Left cardiac atrium (tissue), 4 donors: ENCODE measurements around the gene PCBD1. TPM values are rescaled to one million over a fixed set of nuclear protein-coding genes. Genes with fewer than 3 reads are reported as not detected.
"Not testable (repeated sequence)": the region's sequence is repeated elsewhere in the genome, so short reads cannot be mapped to it uniquely, and the experiment has no call there.

Experiments
- ATAC-seq, 2 donors: fragments of 200-7000 bp; cut with Tn5 transposase; one replicate each; pipeline ENCODE4 v1.9.1; 2020; ENCODE audit warnings: mild to moderate bottlenecking in 2 of 2, moderate library complexity in 2 of 2
- DNase-seq: peaks from one replicate; pipeline ENCODE4 v3.0.0-alpha.2; 2020
- intact Hi-C, 2 donors: fragments of 100-400 bp; cut with DNase I; formaldehyde crosslinking; loops; one replicate each; pipeline versions ENCODE4 v1.14.1 to v1.15.1; 2022 to 2023
- total RNA-seq, 2 donors: library from RNA; stranded (reverse); fragmentation: NEBNext Ultra II Directional; extraction: Animal tissue kit (Norgen Biotek cat#: 25700); gene quantifications; one replicate each; pipeline ENCODE4 v1.2.1, GENCODE V29; 2021
- donor health status: DM: no; HTN: yes; CAD: no.
- donor health status: DM: no; HTN: yes; CAD: no; lungs with severe emphysema.
- donor health status: DM: yes; HTN: yes; CAD: no.
- donor health status: Dilated cardiomyopathy.

PCBD1 gene
- total RNA-seq, 2 donors from 2014 or later = 103 to 116 TPM

DNA sequence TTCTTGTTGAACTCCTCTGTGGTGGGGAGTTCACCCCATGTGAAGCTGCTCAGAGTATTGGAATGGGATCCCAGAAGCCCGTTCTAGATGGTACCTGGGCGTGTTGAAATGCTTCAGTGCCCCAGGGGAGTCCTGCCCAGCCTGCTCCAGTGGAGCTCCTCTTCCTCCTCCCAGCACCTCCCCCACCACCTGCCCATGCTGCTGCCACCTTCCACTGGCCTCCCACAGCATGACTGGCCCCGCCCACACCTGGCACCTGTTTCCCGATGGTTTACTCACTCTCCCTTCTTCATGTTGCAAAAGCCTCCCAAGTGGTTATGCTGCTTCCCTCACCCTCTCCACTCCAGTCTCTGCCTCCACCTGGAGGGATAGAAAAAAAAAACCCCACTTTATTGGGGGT, 32.2 kb upstream of the PCBD1 start:
- ATAC-seq (no peak), DNase-seq (no peak)
- intact Hi-C loops = loop anchor here in 1 of 2 donors (10.0 kb wide), 1 partner anchor 144 kb away; no protein-coding TSS in a partner anchor

DNA sequence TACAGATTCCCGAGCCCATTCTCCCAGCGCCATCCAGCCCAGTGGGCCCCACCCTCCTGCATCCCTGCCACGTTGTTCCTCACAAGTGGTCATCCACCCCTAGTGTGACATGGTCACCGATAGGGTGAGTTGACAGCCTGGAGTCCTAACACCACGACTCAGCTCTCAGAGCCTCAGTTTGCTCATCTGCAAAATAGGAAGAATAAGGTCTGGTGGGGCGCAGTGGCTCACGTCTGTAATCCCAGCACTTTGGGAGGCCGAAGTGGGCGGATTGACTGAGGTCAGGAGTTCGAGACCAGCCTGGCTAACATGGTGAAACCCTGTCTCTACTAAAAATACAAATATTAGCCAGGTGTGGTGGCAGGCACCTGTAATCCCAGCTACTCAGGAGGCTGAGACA, 31.5 kb upstream of the PCBD1 start:
- intact Hi-C loops = loop anchor here in 1 of 2 donors (10.0 kb wide), 1 partner anchor 145 kb away; no protein-coding TSS in a partner anchor
- not testable (repeated sequence) for DNase-seq, ATAC-seq

DNA sequence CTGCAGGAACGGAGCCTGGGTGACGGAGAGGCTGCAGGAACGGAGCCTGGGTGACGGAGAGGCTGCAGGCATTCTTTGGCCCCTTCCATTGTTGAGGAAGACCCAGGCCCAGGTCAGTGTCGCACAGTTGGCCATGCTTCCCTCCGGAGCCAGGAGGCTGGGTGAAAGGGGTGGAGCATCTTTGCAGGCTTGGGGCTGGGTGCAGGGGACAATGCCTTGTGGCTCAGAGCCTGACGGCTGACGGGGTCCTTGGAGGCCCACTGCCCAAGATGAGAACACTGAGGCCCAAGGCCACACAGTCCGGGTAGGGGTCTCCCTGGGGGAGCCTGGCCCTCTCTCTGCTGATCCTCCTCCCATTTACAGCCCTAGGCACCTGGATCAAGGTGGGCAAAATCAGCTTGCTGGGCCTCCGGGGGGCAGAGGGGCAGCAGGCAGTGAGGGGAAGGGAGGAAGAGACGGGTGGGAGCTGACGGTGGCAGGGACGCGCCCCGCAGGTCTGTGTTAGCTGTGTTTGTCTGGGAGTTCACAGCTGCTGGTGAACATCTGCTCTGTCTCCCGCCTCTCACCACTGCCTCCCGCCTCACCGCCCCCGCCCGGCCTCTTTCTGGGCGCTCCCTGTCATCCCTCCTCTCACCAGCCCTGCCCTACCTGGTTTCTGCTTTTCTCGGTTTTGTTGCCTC, 30.6 kb upstream of the PCBD1 start:
- DNase-seq (no peak), ATAC-seq (peak in 1 of 2 donors; percentile 34)
- intact Hi-C loops = no loop called here

DNA sequence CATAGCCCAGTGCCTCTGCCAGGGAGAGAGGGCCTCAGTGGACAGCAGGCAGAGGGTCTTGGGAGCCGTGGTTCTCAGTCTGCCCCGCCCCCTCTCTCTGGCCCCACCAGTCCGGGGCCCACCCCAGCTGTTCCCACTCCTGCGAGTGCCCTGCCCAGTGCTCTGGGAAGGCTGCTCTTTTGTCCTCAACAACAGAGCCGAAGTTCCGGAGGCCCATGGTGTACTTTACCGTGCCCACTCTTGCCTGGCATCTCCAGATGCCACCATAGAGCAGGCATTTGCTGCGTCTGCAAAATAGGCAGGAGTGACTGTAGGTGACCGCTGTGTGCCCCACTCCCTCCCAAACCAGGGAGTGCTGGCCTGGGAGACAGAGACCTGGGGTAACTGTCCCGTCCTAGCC, 29.3 kb upstream of the PCBD1 start:
- no peak for ATAC-seq
- intact Hi-C loops = no loop called here
- DNase-seq = no peak

DNA sequence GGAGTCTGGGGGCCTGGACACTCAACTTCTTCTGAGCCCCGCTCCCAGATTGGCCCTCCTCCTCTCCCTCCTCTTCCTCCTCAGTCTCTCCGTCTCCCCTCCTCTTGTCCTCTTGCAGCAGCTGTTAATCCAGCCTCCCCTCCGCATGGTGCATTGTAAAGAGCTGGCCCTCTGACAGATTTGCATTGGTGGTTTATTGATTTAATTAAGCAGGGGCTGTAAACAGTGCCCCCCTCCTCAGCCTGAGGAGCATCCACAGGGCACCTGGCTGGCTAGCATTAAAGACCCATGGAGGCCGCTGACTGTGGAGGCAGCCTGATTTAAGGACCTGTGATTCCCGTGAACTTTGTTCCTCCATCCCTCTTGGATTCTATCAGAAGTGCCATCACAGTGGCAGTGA, 28.9 kb upstream of the PCBD1 start:
- DNase-seq (no peak), ATAC-seq (no peak)
- intact Hi-C loops = no loop called here

DNA sequence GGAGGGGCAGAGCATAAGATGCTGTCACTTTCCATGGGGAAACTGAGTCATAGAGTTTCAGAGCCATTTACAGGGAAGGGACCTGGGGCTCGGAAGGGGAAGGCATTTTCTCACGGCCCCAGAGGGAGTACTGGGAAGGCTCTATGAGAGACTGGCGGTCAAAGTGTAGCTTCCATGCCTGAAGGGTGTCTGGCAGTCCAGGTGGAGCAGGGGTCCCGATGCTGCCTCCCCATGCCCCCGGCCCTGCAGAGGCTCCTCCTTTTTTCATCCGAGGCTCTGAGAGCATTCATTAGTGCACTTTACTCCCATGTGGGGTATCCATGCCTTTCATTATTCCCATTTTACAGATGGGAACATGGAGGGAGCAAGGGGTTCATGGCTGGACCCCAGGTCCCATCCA, 27.9 kb upstream of the PCBD1 start:
- intact Hi-C loops = no loop called here
- no peak for DNase-seq
- no peak for ATAC-seq

DNA sequence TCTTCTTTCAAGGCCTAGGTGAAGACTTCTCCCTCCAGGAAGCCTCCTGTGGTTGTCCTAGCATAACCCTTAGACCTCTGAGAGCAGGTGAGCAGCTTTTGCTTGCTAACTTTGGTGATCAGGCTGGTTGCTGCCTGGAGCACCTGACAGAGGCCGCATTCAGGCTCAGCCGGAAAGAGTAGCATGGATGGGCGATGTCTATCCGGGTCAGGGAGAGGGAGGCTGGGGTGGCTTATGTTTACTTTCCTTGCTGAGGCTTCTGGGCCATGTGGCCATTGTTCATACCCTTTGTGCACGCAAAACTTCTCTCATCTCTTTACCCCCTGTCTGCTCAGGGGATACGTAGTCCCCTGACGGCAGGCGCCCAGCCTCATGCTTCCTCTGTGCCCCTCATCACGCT, 27.4 kb upstream of the PCBD1 start:
- DNase-seq = peak; percentile 3
- intact Hi-C loops = no loop called here
- no peak for ATAC-seq

DNA sequence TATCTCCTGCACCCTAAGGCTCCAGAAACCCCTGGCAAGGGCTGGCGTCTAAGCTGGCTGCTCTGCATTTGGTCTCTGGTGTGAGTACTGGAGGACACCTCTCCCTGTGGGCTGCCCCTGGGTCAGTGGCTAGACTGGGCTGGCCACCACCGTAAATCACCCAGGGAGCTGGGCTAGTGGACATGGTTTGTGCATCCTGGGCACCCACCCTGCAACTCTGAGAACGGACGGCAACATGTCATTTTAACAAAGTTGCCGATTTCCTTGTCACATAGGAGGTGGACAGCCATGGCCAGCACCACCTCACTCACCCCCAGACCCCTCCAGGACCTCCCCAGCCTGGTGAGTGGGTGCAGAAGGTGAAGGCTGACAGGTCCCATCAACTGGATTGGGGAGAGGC, 26.8 kb upstream of the PCBD1 start:
- DNase-seq (peak; percentile 11), ATAC-seq (no peak)
- intact Hi-C loops = no loop called here

DNA sequence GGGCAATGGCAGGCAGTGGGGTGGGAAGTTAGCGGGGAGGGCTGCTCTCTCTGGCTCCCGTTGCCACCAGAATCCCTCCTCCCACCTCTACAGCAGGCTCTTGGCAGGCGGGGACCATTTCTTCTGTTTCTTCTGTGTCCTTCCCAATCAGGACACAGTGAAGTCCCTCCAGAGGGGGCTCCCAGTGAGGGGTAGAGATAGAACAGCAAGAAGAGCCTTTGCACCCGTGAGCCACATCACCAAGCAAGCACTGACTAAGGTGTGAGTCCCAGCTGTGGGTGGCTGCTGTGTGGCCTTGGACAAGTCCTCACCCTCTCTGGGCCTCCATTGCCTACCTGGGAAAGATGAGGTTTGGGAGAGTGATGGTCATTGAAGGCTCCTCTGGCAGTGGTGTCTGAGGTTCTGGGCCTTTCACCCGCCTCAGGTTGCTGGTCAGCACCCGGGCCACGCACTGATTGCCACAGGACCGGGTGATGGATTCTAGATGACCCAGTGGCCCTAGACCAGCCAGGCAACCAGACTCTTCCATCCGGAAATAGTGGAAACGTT, 26.0 kb upstream of the PCBD1 start:
- ATAC-seq (no peak), DNase-seq (peak; percentile 4)
- intact Hi-C loops = no loop called here

DNA sequence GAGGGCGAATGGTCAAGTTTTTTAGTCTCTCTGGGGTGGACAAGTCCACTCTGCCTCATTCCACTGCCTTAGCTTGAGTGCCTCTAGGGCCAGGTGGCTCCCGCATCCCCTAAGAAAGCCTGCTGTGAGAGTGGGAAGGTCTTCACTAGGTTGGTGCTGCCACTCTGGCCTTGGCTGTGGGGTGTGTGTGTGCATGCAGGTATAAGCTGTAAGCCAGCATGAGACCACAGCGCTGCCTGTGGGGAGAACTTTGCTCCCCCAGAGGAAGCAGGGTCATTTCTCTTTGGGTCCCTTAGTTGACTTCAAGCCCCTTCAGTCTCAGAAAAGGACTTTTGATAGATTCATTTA, 25.5 kb upstream of the PCBD1 start:
- ATAC-seq = no peak
- intact Hi-C loops = no loop called here
- peak; percentile 5 for DNase-seq

DNA sequence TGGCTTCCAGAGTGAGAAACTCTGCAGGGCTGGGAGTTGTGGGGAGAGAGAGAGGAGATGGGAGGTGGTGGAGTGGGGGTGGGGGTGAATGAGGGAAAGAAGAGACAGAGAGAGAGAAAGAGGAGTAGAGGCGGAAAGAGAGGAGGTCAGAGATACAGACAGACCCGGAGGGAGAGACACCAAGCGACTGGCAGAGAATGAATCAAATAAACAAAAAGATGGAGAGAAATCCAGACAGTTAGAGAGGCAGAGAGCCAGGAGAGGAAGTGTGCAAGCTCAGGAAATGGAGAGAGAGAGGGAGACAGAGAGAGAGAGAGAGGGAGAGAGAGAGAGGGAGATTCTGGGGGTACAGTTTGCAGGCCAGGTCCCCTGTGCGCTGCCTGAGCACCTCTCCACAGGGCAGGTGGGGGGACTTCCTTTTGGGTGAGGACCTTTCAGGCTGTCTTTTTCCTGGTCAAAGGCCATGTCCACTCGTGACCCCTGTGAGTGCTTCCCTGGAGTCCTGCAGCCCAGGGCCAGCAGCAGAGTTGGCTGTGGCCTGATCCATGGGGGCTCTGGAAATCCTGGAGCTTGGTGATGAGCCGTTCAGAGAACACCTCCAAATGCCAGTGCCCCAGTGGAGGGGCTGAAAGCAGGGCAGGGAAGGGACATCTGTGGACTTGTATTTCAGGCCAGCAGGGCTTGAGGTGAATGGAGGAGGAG, 25.0 kb upstream of the PCBD1 start:
- no peak for ATAC-seq
- DNase-seq = peak; percentile 11
- intact Hi-C loops = no loop called here

DNA sequence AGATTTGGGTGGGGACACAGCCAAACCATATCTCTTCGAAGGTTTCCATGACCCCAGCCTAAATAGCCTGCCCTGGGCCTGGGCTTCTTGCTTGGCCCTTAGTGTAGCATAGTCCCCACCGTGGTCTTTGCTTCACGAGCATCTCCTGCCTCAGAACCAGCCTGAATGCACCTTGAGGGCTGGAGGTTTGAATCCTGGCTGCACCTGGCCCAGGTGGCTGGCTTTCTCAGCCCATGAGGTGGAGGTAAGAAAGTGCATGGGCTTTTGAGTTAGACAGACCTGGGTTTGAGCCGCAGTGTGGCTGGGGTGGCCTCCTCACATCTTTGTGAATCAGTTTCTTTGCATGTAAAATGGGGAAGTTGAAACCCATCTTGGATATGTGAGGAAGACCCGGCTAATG, 24.2 kb upstream of the PCBD1 start:
- no peak for ATAC-seq

DNA sequence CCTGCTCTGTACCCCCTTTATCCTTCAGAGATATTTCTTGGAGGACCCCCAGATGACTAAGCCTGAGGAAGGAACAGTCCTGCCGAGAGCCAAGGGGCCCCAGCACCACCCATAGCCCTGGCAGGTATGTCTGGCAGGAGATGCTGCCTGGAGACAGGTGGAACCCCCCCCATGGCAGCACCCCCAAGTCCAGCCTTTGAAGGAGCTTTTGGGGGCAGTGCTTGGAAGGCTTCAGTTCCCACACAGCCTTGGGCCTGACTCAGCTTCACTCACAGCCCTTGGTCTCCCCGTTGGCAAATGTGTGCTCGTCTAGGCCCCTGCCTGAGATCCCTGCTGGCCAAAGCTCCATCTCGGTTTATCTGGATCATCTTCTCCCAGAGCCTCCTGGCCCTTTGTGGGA, 23.0 kb upstream of the PCBD1 start:
- ATAC-seq (no peak), DNase-seq (no peak)
- intact Hi-C loops = no loop called here

More for the DNA sequence above, 24.2 kb upstream of the PCBD1 start:
- intact Hi-C loops = no loop called here
- DNase-seq = no peak

DNA sequence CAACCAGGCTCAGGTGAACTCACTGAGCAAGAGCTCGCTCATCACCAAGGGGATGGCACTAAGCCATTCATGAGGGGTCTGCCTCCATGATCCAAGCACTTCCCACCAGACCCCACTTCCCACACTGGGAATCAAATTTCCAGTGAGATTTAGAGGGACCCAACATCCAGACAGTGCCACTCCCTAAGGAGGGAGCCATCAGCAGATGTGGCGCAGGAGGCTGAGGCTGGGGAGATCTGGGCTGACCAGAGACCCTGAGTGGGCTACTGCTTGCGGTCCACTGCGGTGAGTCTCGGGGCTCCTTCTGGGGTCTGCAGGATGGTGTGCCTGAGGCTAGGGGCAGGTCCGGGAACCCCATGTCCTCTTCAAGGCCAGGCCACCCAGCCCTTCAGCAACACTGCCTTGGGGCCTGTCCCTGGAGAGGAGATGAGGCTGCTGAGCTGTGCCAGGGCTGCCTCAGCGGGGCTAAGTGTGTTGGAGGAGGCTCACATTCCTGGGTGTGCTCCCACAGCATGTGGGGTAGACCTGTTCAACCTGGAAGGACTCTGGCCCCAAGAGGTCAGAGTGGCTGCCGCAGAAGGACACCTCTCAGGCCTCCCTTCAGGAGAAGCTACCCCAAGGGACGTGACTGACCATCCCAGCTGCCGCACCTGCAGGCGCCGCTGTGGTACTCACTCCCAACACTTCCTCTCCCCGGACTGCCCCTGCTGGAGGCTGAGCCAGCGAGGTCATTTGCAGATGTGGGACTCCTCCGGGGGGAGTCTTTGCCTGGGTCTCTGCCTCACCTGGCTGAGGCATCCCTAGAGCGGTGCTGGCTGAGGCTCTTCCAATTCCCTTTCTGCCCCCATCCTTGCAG, 22.3 kb upstream of the PCBD1 start:
- intact Hi-C loops = no loop called here
- DNase-seq = peak; percentile 11
- no peak for ATAC-seq

DNA sequence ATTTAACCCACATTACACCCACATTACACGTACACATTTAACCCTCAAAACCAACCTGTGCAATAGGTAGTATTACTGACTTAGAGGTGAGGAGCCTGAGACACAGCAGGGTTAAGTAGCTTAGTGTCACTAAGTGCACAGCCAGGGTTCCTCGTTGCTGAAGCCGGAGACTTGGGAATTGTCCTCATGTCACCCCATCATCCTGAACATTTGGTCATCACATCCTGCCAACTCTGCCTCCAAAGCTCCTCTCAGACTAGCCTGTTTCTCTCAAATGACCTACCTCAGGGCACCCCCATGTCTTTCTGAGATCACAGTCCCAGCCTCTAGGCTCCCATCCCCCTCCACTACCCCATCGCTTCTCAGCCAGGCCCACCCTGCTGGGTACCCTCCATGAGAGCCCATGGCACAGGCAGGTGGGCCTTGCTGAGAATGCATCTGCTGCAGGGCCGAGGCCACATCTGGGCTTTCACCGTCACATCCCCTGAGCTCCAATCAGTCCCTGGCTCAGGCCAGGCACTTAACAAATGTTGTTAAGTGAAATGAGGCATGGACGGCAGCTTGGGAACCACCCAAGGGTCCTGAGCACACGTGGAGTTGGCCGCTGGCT, 21.1 kb upstream of the PCBD1 start:
- DNase-seq (peak; percentile 10), ATAC-seq (no peak)
- intact Hi-C loops = loop anchor here (5.0 kb wide), 2 partner anchors 303 to 373 kb away; partner anchors contain the start of gene UNC5B (in 1 of the 2)

DNA sequence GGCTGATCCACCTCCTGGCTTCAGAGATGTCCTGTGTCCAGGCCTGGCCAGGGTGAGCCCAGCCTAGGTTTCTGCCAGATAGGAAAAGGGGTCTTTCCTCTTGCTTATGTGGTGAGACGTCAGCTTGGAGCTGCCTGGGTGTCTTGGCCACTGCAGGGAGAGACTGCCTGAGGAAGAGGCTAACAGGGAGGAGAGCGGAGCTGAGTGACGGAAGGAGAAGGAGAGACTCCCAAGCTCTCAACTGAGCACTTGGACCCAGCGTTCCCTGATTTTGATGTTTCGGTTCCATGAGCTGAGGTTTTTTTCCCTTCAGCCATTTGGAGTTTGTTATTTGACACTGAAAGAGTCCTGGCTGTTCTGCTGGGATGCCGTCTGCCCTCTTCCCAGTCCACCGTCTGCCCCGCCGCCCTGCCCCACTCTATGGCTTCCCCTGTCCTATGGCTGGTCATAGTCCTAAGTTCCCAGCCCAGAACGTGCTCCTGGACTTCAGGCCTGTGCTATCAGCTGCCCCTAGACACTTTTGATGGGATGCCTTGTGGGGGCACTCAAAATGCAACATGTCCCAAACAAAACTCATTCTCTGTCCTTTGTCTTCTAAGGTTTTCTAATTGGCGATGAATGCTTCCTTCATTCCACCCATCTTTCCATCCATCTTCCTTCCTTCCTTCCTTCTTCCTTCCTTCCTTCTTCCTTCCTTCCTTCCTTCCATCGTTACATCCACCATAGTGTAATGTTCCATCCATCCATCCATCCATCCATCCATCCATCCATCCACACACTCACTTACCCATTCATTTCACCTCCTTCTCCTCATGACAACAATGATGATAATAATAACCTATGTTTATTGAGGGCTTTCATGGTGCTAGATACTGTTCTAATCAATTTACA, 20.3 kb upstream of the PCBD1 start:
- no peak for ATAC-seq
- intact Hi-C loops = loop anchor here (5.0 kb wide), 2 partner anchors 304 to 374 kb away; partner anchors contain the start of gene UNC5B (in 1 of the 2)
- peak; percentile 12 for DNase-seq

DNA sequence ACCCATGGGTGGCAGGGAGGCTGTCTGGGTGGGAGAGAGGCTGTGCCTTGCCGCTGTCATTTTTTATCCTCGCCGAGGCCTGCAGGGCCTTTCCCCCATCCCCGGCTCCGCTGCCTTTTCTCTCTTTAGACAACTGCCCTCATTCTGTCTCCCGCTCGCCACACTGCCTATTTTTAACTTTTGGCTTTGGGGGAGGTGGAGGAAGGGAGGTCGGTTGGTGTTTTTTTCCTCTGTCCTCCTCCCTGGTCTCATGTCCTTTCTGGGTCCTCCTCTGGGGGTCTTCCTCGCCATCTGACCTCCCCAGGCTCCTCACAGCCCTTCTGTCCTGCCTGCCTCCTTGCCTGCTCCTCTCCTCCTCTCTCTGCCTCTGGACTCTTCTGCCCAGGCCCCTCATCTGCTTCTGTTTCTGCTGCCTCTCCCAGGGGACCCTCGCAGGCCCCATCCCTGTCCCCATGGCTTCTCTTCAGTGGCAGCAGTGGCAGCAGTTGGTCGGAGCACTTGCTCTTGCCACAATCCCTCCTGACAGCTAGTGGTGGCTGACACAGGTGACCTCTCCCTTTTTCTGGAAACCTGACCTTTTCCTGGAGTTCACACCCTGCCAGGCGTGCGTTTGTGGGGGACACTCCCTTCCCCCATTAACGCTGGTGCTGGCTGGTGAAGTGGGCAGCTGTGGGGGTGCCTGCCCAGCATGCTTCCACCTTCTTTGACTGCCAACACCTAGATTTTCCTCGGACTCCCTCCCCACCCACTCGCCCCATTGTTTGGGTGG, 19.5 kb upstream of the PCBD1 start:
- intact Hi-C loops = loop anchor here (5.0 kb wide), 2 partner anchors 304 to 374 kb away; partner anchors contain the start of gene UNC5B (in 1 of the 2)
- peak; percentile 13 to 66 for ATAC-seq
- peak; percentile 18 for DNase-seq
